ENCODE data around the gene ZFYVE28. TPM values are rescaled to one million over a fixed set of nuclear protein-coding genes. Genes with fewer than 3 reads are reported as not detected.
"Not testable (repeated sequence)": the region's sequence is repeated elsewhere in the genome, so short reads cannot be mapped to it uniquely, and the experiment has no call there.

Gene ZFYVE28
- 9.7 and 10.5 TPM in 2 replicates for total RNA-seq

DNA sequence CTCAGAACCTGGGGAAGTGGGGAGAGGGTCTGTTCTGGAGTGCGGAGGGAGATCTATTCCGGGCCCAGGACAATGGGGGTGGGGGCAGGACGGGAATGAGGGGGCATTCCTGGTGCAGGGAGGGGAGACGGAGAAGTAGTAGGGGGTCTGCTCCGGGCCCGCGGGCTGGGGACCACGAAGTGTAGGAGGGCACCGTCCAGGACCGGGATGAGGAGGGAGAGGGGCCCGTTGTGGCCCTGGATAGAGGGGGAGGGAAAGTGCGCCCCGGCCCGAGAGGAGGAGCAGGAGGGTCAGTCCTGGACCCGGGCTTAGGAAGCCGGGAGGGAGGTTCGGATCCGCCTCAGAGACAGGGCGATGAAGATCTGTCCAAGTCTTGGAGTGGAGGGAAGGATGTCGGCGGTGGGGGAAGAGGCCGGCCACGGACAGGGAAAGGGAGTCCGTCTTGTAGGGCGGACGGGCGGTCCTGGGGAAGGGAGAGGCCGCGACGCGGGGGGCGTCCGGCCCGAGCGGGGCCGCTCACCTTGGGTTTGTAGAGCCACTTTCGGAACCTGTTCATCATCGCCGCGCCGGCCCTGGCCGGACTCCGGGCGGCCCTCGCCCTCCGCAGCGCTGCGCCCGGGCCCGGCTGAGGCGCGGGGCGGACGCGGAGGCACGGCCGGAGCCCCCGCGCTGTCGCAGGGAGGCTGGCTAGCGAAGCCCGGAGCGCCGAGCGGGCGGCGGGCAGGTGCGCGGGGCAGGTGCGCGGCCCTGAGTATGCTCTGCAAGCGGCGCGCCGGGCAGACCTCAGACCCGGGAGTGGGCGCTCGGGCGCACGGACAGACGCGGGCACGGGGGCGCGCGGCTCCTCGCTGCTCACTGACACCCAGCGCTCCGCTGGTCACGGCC, at the start of gene ZFYVE28:
Gene ZFYVE28 (minus strand): TSS at position 881 of the 885 bp plus-strand sequence. CDS start 322 bp downstream, at position 559.
- Histone ChIP-seq H3K4me3 (ENCODE audit: insufficient read depth, low read length) (peak within 1 kb of the TSS; percentile 76), H3K79me2 (ENCODE audit: insufficient read depth, low read length) (no peaks in the 10 kb centered on the region), H3K36me3 (ENCODE audit: insufficient read depth, low read length) (no peaks in the 10 kb centered on the region), H2AFZ (ENCODE audit: low read length) (peak within 1 kb of the TSS; percentile 82), H4K20me1 (ENCODE audit: insufficient read depth, low read length) (no peaks in the 10 kb centered on the region), H3K9me3 (ENCODE audit: low read depth, low read length) (no peaks in the 10 kb centered on the region), H3K4me1 (ENCODE audit: insufficient read depth, low read length) (peaks cover 16% of the 10 kb centered on the region), H3K27ac (ENCODE audit: low read depth, low read length) (no peak within 1 kb of the TSS), H3K4me2 (ENCODE audit: insufficient read depth, low read length) (peak within 1 kb of the TSS; percentile 93), H3K27me3 (ENCODE audit: insufficient read depth, low read length) (peaks cover 66% of the 10 kb centered on the region)
- TF ChIP-seq CTCF (IDR thresholded peaks at IDR 0.05; ENCODE audit: extremely low read depth, low read depth, low read length), result no peak
- peak; percentile 94 for DNase-seq (ENCODE audit: insufficient read length, low spot score, missing footprints)

- not testable (repeated sequence) for H3K27ac ChIP-seq (ENCODE audit: low read depth, low read length); H3K27me3 ChIP-seq (ENCODE audit: insufficient read depth, low read length); H3K9me3 ChIP-seq (ENCODE audit: low read depth, low read length); H3K4me2 ChIP-seq (ENCODE audit: insufficient read depth, low read length); H2AFZ ChIP-seq (ENCODE audit: low read length); DNase-seq (ENCODE audit: insufficient read length, low spot score, missing footprints); H3K36me3 ChIP-seq (ENCODE audit: insufficient read depth, low read length); H3K4me3 ChIP-seq (ENCODE audit: insufficient read depth, low read length)
- Histone ChIP-seq H3K4me1 (ENCODE audit: insufficient read depth, low read length) (peaks cover 13% of the 10 kb centered on the region), H3K79me2 (ENCODE audit: insufficient read depth, low read length) (peaks cover 27% of the 10 kb centered on the region), H4K20me1 (ENCODE audit: insufficient read depth, low read length) (peaks cover 14% of the 10 kb centered on the region)
Observed at GRCh38 chr4:2465544-2465943, 47.1 kb upstream of the ZFYVE28 start.

GRCh38 chr4:2465032-2465431, 46.6 kb upstream of the ZFYVE28 start:
- TF ChIP-seq CTCF (IDR thresholded peaks at IDR 0.05; ENCODE audit: extremely low read depth, low read depth, low read length), result no peak
- Histone ChIP-seq H3K27ac (ENCODE audit: low read depth, low read length) (no peak overlapping the region), H4K20me1 (ENCODE audit: insufficient read depth, low read length) (peaks cover 9% of the 10 kb centered on the region), H3K4me1 (ENCODE audit: insufficient read depth, low read length) (peaks cover 8% of the 10 kb centered on the region), H3K36me3 (ENCODE audit: insufficient read depth, low read length) (no peaks in the 10 kb centered on the region), H3K79me2 (ENCODE audit: insufficient read depth, low read length) (peaks cover 22% of the 10 kb centered on the region), H3K27me3 (ENCODE audit: insufficient read depth, low read length) (no peaks in the 10 kb centered on the region), H3K9me3 (ENCODE audit: low read depth, low read length) (no peaks in the 10 kb centered on the region), H3K4me3 (ENCODE audit: insufficient read depth, low read length) (no peak overlapping the region), H3K4me2 (ENCODE audit: insufficient read depth, low read length) (no peak overlapping the region), H2AFZ (ENCODE audit: low read length) (no peak overlapping the region)
- DNase-seq (ENCODE audit: insufficient read length, low spot score, missing footprints), result peak; percentile 36

DNA sequence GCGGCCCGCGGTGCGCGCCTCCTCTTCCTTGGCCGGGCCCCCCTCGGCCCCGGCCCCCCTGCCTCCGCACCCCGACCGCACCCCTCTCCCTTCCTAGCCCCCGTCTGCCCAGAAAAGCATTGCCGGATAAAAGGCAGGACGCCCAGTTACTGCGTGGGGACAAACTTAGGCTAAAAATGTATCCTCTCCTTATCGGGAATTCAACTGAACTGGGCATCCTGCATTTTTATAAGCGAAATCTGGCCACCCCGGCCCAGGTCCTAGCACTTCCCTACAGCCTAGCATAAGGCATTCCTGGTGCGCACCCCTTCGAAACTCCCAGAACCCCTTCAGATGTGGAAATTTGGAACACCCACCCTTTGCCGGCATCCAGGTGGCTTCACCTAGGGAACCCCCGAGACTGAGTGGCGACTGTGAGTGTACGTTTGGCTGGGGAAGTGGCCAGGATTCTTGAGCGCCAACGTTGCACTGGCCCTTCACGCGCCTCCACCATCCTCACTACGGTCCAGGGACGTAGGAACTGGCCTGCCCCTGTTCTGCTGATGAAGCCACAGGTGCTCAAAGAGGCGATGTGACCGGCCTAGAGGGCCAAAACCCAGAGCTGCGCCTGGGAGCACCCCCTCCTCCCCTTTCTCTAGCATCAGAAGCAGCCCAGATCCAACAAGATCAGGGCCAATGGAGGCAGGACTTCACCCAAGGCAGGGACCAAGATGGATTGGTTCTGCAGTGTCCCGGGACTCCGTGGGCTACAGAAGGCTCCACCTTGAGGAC, 44.7 kb upstream of the ZFYVE28 start:
- peak overlapping the region; percentile 67 for H3K4me3 ChIP-seq (ENCODE audit: insufficient read depth, low read length)
- TF ChIP-seq CTCF (IDR thresholded peaks at IDR 0.05; ENCODE audit: extremely low read depth, low read depth, low read length), result no peak
- H3K36me3 ChIP-seq (ENCODE audit: insufficient read depth, low read length), result no peaks in the 10 kb centered on the region
- H3K9me3 ChIP-seq (ENCODE audit: low read depth, low read length), result no peaks in the 10 kb centered on the region
- H3K27ac ChIP-seq (ENCODE audit: low read depth, low read length), result no peak overlapping the region
- peak overlapping the region; percentile 64 for H3K4me2 ChIP-seq (ENCODE audit: insufficient read depth, low read length)
- no peaks in the 10 kb centered on the region for H3K27me3 ChIP-seq (ENCODE audit: insufficient read depth, low read length)
- peak; percentile 83 for DNase-seq (ENCODE audit: insufficient read length, low spot score, missing footprints)
- H3K4me1 ChIP-seq (ENCODE audit: insufficient read depth, low read length), result peaks cover 5% of the 10 kb centered on the region
- H3K79me2 ChIP-seq (ENCODE audit: insufficient read depth, low read length), result peaks cover 7% of the 10 kb centered on the region
- H4K20me1 ChIP-seq (ENCODE audit: insufficient read depth, low read length), result no peaks in the 10 kb centered on the region
- H2AFZ ChIP-seq (ENCODE audit: low read length), result no peak overlapping the region

All from osteoblast (primary cell).